LHCN-M2 (cell line): Measurements from ENCODE around the gene PCSK9. TPM values are rescaled to one million over a fixed set of nuclear protein-coding genes. Genes with fewer than 3 reads are reported as not detected.
A peak's percentile ranks its signal among the peaks of the same experiment; 100 is the strongest.

Source experiments
- DNase-seq: peaks from one replicate; pipeline ENCODE4 v3.0.0-alpha.2; 2012; ENCODE audit warnings: low read depth
- total RNA-seq: library from RNA; depleted of rRNA; stranded (reverse); fragments of >200 nt; gene quantifications from 2 replicates; pipeline ENCODE4 v1.2.3, GENCODE V29; 2014

Gene PCSK9
- total RNA-seq, 1 experiment from 2014 or later, result 0.11 TPM

DNA sequence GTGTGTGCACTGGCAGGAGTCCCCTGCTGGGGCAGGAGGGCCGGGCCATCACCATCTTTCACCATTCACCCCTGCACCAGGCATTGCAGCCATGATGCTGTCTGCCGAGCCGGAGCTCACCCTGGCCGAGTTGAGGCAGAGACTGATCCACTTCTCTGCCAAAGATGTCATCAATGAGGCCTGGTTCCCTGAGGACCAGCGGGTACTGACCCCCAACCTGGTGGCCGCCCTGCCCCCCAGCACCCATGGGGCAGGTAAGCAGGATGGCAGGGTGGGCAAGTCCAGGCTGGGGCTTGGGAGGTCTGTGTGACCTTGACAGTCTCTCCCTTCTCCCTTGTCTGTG is 18.6 kb downstream of the PCSK9 start:
- no peak for DNase-seq

DNA sequence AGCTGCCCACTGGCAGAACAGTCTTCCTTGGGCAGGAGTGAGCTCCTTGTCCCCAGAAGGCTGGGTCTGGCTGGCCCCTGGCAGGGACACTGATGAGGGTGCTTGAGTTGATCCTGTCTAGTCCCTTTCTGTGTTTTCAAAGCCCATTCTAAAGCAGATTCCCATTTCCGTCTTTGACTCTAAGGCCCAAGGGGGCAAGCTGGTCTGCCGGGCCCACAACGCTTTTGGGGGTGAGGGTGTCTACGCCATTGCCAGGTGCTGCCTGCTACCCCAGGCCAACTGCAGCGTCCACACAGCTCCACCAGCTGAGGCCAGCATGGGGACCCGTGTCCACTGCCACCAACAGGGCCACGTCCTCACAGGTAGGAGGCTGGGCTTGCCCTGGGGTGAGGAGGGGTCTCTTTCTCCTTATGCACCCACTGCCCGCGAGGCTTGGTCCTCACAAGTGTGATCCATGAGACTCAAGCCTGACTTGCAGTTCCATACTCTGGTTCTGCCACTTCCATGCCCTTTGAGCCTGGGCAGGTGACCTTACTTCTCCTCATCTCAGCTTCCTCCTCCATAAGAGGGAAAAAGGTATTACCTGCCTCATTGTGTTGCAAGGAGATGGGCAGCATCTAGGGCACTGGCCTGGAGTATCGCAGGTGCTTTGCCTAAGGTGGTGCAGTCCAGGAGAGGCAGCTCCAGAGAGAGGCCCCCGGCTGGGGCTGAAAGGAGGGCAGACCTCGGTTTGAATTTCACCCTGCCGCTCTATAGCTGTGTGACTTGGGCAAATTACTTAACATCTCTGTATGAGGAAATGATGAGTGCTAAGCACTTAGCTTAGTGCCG is 20.2 kb downstream of the PCSK9 start:
- DNase-seq, result no peak

DNA sequence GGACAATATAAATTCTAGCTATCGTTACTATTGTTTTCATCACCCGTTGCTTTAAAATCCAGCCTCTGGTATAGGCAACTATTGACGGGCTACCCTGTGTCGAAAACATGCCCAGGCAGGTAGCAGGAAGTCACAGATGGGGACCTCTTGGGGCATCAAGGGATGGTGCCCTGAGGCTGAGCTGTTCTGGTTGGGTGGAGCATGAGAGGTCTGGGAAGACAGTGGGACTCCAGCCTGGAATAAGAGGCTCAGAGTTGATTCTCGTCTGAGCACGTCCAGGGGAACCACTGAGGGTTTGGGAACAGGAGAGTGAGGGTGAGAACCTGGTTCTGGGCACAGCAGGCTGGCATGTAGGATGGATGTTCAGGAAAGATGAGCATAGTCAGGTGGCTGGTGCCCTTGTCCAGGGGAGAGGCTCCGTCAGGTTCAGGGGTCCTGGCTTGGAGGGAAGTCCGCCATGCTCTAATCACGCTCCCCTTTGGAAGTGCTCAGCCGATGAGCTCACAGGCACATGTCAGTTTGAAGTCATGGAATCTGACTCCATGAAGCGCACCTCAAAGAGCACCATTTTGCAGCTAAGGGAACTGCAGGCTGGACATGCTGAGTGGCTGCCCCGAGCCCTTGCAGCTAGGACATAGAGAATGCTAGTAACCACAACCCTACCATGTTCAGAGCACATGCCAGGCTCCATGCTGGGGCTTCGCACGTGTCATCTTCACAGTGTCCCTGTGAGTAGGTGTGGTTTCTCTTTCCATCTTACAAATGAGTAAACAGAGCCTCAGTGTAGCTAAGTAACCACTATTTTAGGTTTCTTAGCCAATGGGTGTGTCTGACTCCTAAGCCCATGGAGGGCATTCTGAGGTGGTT is 21.0 kb downstream of the PCSK9 start:
- peak; percentile 44 for DNase-seq

DNA sequence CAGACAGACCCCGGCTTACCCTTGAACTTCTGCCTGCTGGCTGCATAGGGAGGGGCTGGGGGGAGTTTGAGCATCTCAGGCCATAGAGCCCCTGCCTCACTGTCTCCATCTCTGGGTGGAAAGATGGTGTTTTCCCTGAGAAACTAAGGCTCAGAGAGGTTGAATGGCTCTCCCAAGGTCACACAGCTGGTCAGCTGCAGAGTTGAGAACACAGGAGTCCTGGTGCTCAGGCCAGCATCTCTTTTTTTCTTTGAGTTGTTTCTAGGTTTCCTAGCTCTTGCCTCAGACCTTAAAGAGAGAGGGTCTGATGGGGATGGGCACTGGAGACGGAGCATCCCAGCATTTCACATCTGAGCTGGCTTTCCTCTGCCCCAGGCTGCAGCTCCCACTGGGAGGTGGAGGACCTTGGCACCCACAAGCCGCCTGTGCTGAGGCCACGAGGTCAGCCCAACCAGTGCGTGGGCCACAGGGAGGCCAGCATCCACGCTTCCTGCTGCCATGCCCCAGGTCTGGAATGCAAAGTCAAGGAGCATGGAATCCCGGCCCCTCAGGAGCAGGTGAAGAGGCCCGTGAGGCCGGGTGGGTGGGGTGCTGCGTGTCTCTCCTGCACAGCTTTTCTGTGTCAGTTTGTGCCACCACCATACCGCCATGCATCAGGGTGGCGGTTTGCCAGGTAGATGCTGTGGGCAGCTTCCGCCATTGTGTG is 21.8 kb downstream of the PCSK9 start:
- no peak for DNase-seq

DNA sequence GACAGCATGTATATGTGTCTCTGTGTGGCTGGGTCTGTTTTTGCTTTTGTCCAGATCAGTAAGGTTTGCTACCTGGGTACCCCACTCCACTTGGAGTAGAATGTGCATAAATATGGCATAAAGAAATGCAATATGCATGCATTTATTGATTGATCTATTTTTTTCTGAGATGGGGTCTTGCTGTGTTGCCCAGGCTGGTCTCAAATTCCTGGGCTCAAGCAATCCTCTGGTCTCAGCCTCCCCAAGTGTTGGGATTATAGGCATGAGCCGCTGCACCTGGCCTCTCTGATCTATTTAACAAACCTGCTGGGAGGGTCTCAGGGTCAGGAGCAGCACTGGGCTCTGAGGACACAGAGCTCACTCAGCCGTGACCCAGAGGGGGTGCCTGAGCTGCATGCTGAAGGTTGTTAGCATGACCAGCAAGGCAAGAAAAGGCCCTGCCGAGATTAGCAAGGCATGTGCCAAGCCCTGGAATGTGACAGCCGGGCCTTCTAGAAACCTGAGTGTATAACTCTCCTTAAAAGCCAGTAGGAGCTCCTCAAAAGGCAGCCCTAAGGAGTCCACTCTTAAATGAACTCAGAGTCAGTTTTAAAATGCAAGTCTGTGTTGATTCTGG is 22.5 kb downstream of the PCSK9 start:
- no peak for DNase-seq

DNA sequence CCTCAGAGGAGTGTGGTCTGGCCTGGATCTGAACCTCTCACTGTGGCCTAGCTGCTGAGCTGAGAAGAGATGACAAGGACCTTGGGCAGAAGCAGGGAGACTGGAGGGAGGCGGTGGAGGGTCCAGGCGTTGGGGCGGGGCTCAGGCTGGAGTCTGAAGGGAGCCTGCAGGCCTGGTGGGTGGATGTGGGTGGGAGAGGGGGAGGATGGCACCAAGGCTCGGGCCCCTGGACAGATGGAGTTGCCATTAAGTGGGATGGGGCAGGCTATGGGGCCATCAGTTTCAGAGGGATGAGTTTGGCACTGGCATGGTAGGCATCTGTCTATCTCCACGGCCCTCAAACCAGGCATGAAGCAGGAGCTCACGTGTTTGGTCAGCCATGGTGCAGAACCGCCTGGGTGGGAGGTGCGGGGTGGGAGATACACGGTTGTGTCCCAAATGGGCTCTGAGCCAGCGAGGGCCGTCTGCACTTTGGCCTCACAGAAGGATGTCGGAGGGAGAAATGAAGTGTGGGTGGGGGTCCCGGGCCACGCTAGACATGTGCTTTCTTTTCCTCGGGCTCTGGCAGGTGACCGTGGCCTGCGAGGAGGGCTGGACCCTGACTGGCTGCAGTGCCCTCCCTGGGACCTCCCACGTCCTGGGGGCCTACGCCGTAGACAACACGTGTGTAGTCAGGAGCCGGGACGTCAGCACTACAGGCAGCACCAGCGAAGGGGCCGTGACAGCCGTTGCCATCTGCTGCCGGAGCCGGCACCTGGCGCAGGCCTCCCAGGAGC is 23.6 kb downstream of the PCSK9 start:
- DNase-seq, result no peak

DNA sequence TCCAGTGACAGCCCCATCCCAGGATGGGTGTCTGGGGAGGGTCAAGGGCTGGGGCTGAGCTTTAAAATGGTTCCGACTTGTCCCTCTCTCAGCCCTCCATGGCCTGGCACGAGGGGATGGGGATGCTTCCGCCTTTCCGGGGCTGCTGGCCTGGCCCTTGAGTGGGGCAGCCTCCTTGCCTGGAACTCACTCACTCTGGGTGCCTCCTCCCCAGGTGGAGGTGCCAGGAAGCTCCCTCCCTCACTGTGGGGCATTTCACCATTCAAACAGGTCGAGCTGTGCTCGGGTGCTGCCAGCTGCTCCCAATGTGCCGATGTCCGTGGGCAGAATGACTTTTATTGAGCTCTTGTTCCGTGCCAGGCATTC is 24.2 kb downstream of the PCSK9 start:
- no peak for DNase-seq

DNA sequence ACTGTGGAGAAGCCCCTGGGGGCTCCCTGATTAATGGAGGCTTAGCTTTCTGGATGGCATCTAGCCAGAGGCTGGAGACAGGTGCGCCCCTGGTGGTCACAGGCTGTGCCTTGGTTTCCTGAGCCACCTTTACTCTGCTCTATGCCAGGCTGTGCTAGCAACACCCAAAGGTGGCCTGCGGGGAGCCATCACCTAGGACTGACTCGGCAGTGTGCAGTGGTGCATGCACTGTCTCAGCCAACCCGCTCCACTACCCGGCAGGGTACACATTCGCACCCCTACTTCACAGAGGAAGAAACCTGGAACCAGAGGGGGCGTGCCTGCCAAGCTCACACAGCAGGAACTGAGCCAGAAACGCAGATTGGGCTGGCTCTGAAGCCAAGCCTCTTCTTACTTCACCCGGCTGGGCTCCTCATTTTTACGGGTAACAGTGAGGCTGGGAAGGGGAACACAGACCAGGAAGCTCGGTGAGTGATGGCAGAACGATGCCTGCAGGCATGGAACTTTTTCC is 24.8 kb downstream of the PCSK9 start:
- no peak for DNase-seq

DNA sequence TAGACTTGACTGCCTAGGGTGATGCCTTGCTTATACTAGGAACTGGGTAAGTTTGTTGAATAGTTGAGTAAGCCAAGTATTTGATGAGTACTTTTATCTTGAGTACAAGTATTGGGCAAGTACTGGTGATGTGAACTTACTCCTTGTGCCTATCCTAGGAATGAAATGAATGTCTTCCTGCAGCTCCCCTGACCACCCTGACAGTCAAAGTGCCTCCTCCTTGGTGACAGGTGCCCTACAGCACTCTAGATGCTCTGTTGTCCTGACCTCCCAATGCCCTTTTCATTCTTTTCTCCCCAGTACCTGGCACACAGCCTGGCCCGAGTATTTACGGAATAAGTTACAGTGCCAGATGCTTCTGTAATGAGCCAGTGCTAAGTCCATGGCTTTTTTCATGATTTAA is 25.5 kb downstream of the PCSK9 start:
- peak; percentile 71 for DNase-seq

DNA sequence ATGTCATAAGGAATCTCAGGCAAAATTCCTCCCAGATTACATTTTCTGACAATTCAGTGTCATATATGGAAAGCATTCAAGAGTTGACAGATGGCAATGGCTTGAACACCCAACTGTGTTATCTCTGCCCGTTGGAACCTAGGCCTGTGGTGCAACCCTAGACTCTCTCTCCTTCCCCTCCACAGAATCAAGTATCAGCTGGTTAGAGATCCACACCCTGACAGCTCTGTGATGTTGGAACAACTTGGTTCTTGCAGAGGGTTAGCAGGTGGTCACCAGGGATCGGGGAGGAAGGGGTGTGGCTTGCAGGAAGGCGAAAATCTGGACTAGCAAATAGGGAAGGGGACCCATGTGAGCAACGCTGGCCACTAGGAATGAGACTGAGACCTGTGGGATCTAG is 26.3 kb downstream of the PCSK9 start:
- no peak for DNase-seq

DNA sequence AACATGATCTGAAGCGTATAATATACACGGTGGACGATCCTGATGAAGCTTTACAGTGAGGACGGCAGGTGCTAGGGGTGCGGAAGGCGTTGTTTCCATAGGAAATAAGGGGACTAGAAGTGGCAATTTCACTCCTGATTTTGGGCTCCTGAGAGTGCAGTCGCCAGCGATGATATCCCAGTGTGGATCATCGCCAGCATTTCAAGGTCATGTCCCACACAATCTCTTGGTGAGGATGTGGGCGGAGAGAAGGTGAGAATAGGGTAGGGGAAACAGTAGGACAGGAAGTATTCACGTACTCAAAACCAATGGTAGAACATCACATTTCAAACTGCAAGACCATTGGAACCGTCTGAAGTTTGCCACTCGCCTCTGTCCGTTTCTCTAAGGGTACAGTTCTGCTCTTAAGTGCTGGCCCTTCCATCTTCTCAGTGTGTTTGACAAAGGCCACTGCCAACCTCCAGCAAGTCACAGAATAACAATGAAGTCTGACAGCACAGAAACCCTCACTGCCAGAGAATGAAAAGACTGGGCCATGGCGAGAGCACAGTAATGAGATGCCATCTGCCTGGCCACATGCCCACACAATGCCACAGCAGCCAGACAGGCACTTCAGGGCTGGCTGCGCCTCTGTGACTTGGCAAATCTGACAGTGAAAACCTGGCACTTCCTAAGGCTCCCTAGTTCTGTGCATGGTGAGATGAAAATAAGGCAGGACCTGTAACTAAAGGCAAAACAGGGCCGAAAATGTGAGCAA is 27.9 kb downstream of the PCSK9 start:
- DNase-seq, result no peak

DNA sequence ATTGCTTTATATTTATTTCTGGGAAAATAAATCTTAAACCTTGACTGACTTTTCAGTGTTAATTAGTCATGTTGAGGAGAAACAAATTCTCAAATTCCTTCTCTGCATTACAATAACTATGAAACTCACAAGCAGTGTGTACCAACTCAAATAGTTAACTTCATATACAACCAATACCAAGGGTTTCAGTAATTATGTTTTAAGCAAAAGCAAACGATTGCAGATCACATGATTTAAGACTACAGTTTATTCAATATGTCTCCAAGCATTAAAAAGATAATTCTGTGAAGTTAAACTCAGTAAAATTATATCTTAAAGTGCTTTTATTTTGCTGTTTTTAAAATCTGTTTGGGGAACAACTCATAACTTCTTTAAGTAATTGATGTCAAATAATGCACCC is 28.6 kb downstream of the PCSK9 start:
- no peak for DNase-seq

DNA sequence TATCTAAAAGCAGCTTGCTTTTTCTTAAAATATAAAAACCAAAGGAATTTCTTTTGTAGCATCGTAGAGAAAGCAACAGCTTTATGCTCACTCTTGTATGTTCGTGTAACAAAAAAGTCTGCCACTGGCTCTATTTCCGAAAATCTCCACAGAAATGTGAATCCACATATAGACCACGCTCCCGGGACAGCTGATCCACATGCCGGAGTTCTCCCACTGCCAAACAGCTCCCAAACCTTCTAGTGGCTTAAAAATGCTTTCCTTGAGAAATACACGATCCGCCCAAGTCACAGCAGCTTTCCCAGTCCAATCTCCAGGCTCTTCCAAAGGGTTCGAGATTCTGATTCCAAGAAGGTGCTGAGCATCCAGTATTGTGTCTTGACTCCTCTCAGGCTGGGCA is 29.3 kb downstream of the PCSK9 start:
- no peak for DNase-seq

DNA sequence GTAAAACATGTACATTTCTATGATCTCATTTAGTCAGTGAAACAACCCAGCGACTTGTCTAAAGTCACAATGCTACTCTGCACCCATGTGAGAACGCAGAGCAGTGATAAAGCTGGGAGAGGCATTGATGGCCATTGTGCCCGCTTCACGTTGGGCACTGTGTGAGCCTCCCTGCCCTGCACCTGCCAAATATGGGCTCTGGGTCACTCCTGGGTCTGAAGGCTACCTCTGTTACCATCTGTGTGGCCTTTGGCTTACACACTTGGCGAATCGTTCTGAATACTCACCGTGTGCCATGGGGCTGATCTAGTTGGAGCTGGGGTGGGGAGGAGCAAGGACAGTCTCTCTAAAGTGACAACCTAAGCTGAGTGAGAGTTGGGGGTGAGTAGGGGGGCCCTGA is 29.9 kb downstream of the PCSK9 start:
- DNase-seq, result no peak

DNA sequence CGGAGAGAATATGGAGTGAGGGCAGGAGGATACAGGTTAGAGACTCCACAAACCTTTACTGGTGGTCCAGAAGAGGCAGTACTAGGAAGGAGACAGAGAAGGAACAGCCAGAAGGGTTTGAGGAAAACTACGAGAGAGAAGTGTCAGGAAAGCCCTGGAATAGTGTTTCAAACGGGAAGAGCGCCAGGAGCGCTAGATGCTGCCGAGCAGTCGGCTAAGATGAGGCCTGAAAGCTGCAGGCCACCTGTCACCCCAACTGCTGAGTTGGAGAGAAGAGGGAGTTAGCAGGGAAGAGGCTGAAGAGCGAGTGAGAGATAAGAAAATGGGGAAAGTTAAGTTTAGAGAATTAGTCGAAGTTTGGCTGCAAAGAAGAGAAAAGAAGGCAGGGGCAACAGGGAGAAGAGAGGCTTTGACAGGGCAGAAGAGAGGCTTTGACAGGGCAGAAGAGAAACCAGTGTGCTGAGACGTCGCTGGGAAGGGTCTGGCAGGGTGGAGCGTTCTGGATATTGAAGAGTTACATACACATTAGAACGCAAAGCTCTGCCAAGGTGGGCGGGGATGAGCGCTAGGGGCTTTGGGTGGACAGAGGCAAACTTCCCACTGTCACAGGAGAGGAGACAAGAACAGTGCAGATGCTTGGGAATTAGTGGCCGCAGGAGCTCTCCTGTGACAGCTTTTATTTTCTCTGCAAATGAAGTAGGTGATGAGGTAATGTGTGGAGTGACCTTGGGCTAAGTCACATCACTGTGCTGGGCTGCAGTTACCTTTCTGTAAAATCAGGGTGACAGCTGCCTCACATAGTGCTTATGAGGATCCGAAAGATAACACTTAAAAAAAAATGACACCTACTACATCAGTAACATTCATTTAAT is 31.2 kb downstream of the PCSK9 start:
- DNase-seq, result peak; percentile 32

DNA sequence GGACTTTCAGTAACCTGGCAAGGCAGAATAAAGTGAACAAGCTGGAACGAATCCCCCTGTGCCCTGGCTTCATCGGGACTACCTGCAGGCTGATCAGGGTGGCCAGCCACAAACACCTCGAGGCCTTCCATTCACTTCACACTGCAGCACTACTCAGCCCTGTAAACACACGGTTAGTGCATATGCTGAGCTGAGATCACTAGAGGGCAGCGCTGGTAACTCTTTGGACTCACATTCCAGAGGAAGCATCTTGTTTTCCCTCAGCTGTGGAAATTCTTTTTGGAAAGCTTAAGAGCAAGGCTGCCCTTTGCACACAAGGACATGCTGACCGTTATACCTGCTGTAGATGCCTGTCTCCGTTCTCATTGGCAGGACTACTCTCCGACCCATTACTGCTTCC is 32.1 kb downstream of the PCSK9 start:
- DNase-seq, result peak; percentile 57

DNA sequence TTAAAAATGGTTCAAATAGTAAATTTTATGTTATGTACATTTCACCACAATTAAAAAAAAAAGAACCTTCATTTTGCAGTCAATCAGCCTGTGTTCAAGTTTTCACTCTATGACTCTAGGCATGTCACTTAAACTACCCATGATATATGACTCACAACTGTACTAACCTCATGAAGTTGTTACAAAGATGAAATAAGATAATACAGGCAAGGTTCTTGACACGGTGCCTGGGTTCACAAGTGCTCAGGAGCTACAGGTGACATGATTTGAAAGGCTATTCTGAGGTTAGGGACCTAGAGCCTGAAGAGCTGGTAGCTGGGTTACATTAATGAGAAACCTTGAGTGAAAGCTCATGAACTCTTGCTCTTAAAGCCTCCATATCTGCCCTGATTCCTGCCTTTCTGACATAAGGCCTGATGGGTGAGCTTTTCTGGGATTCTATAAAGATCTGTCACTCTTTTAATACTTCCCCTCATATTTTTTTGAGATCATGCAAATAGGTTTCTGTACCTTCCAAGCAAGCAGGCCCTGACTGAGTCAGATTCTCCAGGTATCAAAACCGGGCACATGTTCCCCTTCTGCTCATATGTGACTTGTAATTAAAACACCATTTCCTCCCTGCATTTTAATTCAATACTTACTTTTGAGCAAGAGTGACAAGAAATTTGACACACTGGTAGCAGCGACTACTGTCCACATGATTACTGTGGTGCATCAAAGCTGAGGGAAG is 34.0 kb downstream of the PCSK9 start:
- DNase-seq, result no peak

DNA sequence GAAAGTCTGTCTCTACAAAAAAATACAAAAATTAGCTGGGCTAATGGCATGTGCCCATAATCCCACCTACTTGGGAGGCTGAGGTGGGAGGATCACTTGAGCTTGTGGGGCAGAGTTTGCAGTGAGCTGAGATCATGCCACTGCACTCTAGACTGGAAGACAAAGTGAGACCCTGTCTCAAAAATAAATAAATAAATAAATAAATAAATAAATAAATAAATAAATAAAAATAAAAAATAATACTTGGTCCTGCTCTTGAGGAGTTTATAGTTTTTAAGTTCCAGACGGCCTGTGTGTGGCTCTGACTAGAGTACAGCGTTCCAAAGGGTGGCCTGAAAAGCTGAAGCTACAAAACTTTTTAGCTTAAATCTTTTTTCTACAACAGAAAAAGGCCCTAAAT is 35.1 kb downstream of the PCSK9 start:
- DNase-seq, result no peak

DNA sequence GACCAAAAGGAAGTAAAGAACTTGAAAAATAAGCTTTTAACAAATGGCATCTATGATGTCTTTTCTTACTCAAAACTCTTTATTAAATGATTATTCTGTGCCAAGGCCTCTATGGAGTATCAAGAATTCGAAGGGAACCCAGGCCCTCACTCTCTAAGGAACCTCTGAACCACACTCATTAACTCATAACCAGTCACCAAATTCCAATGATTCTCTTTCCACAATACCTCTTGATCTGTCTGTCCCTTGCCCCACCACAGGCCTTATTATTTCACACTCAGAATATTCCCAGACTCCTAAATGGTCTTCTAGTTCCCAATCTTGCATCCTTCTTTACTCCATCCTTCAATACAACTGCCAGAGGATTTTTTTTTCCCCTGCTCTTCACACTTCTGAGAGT is 37.0 kb downstream of the PCSK9 start:
- no peak for DNase-seq
